Stimulated activated naive CD8-positive, alpha-beta T cell treated with anti-CD3 and anti-CD28 coated beads, Interleukin-15, Interleukin-2, amounts not matched to agents 100 U/mL and 50 U/mL, for 24 hours (primary cell): Measurements from ENCODE around the gene TMEM143.
A peak's percentile ranks its signal among the peaks of the same experiment; 100 is the strongest.
"Not testable (repeated sequence)": the region's sequence is repeated elsewhere in the genome, so short reads cannot be mapped to it uniquely, and the experiment has no call there.

Experiments used
- ATAC-seq: fragments of 150-1000 bp; cut with Tn5 transposase; one replicate; pipeline ENCODE4 v1.10.0; 2021
- DNase-seq: peaks from one replicate; pipeline ENCODE4 v3.0.0; 2021

TMEM143 gene

GRCh38 chr19:48296963-48297734, 66.6 kb downstream of the TMEM143 start:
- ATAC-seq = peak; percentile 23
- no peak for DNase-seq

- DNase-seq (no peak), ATAC-seq (no peak)
Measured at GRCh38 chr19:48295458-48295857, 68.3 kb downstream of the TMEM143 start.

- DNase-seq = no peak
- ATAC-seq = no peak
Measured at GRCh38 chr19:48292798-48293197, 70.9 kb downstream of the TMEM143 start.

GRCh38 chr19:48291489-48291815, 72.3 kb downstream of the TMEM143 start:
- not testable (repeated sequence) for DNase-seq, ATAC-seq

- DNase-seq = peak; percentile 77
- ATAC-seq = peak; percentile 46
Measured at GRCh38 chr19:48290771-48291488, 72.8 kb downstream of the TMEM143 start.

GRCh38 chr19:48290401-48290770, 73.4 kb downstream of the TMEM143 start:
- DNase-seq (no peak), ATAC-seq (no peak)

GRCh38 chr19:48287748-48288147, 76.0 kb downstream of the TMEM143 start:
- DNase-seq (no peak), ATAC-seq (no peak)

- DNase-seq (no peak), ATAC-seq (no peak)
Measured at GRCh38 chr19:48284896-48285295, 78.8 kb downstream of the TMEM143 start.

GRCh38 chr19:48283908-48284307, 79.8 kb downstream of the TMEM143 start:
- ATAC-seq (no peak), DNase-seq (no peak)
